Left ventricle myocardium inferior (tissue), 1 donor: Measurements from ENCODE around the gene TBRG4. TPM values are rescaled to one million over a fixed set of nuclear protein-coding genes. Genes with fewer than 3 reads are reported as not detected.

Experiments
- DNase-seq: peaks from one replicate; pipeline ENCODE4 v3.0.0-alpha.2; 2020
- H3K27ac ChIP-seq: fragments of 200-600 bp; replicated peaks from 2 replicates; pipeline ENCODE4 v1.8.0; 2021
- H3K27me3 ChIP-seq: fragments of 200-600 bp; 2 replicates; pipeline ENCODE4 v1.8.0; 2021; ENCODE audit warnings: low read depth
- H3K36me3 ChIP-seq: fragments of 200-600 bp; 2 replicates; pipeline ENCODE4 v1.8.0; 2021
- H3K4me1 ChIP-seq: fragments of 200-600 bp; 2 replicates; pipeline ENCODE4 v1.8.0; 2021
- H3K4me3 ChIP-seq: fragments of 200-600 bp; 2 replicates; pipeline ENCODE4 v1.8.0; 2021; ENCODE audit warnings: mild to moderate bottlenecking, moderate library complexity
- H3K9me3 ChIP-seq: fragments of 200-600 bp; replicated peaks from 2 replicates; pipeline ENCODE4 v1.8.0; 2021
- CTCF ChIP-seq: fragments of 200-600 bp; IDR thresholded peaks from 2 replicates; pipeline ENCODE4 v1.8.0; 2021; ENCODE audit warnings: antibody characterized with exemption, mild to moderate bottlenecking, borderline replicate concordance
- intact Hi-C: fragments of 100-400 bp; cut with micrococcal nuclease; formaldehyde crosslinking; loops from one replicate; pipeline ENCODE4 v1.11.0; 2022
- total RNA-seq: library from RNA; stranded (reverse); fragmentation: NEBNext Ultra II Directional; extraction: Animal tissue kit (Norgen Biotek cat#: 25700); gene quantifications from one replicate; pipeline ENCODE4 v1.2.1, GENCODE V29; 2021
- donor health status: DM: no; HTN: yes; CAD: no; lungs with severe emphysema.

Gene TBRG4
- total RNA-seq, 1 donor from 2014 or later: 79.3 TPM

GRCh38 chr7:45100761-45101480 lies 10.6 kb downstream of the TBRG4 start:
- Histone ChIP-seq H3K4me3 (no peak overlapping the region), H3K9me3 (no peaks in the 10 kb centered on the region), H3K27ac (no peak overlapping the region), H3K36me3 (peaks cover 76% of the 10 kb centered on the region), H3K27me3 (no peaks in the 10 kb centered on the region), H3K4me1 (peaks cover 30% of the 10 kb centered on the region)
- no peak for DNase-seq
- intact Hi-C loops: no loop called here
- TF ChIP-seq CTCF: no peak

DNA sequence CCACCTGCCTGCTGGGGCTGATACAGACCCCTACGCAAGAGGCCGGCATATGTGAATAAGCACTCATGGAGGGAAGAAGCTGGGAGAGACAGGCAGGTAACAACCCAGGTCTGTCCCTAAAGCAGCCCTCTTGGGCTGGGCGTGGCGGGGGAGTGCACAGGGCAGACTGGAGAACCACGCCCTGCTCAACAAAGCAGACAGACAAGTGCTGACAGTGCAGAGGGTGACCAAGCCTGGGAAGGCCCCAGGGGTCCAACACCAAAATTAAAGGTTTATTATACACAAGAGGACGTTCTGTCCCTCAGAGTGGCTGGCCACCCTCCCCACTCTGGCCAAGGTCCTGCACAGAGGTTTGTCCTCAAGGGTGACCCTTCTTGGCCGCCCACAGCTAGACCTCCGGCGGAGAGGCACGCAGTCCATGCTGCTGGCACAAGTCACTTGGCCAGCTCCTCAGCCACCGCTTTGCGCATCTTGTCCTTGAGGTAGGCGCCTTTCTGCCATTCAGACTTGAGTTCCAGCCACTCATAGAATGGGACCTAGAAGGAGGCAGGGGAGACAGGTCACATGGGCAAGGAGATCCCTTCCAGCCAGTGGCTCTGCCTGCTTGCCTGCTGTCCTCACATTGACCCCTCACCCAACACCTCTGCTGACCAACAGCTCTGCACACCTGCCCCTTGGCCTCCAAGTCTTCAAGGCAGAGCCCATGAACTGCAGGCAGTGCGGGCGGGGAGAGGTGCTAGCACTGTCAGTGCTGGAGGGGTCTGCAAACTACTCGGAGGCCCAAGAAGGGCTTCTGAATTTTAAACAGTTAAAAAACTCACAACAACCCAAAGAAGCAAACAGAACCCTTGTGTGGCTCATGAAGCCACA lies 11.4 kb downstream of the TBRG4 start:
- Histone ChIP-seq H3K4me1 (peaks cover 22% of the 10 kb centered on the region), H3K9me3 (no peaks in the 10 kb centered on the region), H3K36me3 (peaks cover 68% of the 10 kb centered on the region), H3K27ac (no peak overlapping the region), H3K4me3 (no peak overlapping the region), H3K27me3 (no peaks in the 10 kb centered on the region)
- no peak for TF ChIP-seq CTCF
- intact Hi-C loops: no loop called here
- DNase-seq: no peak

DNA sequence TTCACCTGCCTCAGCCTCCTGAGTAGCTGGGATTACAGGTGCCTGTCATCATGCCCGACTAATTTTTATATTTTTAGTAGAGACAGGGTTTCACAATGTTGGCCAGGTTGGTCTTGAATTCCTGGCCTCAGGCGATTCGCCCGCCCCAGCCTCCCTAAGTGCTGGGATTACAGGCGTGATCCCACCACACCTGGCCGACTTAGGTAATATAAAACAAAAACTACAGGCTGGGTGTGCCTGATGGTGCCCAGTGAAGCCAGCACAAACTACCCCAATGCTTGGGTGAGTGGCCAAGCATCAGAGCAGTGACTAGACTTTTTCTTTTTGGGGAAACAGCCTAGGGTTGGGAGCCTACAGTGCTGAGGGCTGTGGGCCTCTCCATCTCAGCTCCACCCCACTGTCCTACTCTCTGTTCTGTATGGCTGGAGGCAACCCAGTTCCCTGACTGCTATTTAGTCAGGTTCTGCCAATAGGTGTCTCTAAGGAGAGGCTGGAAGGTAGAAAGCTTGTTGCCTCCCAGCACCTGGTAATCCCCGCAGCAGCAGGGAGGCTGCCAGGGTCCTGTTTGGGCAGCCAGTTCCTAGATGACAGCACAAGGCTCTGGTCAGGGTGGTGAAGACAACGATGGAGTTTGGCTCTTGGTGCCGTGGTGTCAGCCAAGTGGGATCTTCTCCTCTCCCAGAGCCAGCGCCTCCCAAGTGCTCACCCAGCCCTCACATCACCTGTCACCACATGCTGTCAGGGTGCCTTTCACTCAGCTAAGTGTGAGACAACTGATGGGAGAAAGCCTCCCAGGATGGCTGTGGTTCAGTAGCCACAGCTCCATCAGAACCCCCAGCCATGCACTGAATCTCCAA lies 12.3 kb downstream of the TBRG4 start:
- Histone ChIP-seq H3K4me1 (peaks cover 14% of the 10 kb centered on the region), H3K27me3 (no peaks in the 10 kb centered on the region), H3K9me3 (peaks cover 8% of the 10 kb centered on the region), H3K36me3 (peaks cover 59% of the 10 kb centered on the region), H3K4me3 (no peak overlapping the region), H3K27ac (no peak overlapping the region)
- no peak for DNase-seq
- TF ChIP-seq CTCF: no peak
- intact Hi-C loops: no loop called here

- H3K27ac ChIP-seq: no peak overlapping the region
- peaks cover 12% of the 10 kb centered on the region for H3K9me3 ChIP-seq
- H3K27me3 ChIP-seq: peaks cover 12% of the 10 kb centered on the region
- no peak for TF ChIP-seq CTCF
- intact Hi-C loops: no loop called here
- no peaks in the 10 kb centered on the region for H3K36me3 ChIP-seq
- DNase-seq: no peak
- peaks cover 14% of the 10 kb centered on the region for H3K4me1 ChIP-seq
- H3K4me3 ChIP-seq: no peak overlapping the region
Observed at GRCh38 chr7:45092931-45093235, 18.6 kb downstream of the TBRG4 start.

DNA sequence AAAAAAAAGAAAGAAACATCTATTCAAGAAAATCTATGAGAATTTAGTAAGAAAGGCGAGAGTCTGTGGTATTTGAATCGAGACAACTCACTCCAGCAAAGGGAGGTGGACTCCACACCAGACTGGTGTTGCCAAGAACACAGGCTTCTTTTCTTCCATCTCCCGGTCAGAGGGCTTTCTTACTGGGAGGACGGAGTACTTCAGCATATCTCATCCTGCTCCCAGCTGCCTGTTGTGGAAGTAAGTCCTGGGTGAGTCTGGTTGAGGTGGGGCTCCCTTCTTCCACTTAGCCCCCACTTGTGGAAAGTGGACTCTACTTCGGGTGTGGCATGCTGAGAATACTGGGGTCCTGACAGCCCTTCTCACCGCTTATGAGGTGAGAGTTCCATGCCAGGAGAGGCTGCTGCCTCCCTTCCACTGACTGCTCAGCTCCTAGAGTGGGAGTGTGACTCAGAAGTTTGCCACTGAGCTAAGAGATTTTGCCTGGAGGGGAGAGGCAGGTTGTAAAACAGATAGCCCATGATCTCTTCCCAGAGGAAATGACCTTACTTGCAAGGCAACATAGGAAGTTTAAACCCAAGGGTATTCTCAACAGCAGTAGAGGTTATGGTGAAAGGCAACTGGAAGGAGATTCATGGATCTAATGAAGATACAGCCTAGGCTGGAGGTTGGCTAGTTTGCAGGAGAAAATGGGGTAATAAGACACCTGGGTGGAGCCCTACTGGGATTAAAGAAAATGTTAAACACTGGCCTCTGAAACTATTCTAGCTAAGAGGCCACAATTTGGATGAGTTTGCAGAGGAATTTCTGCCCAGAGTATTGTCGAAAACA lies 19.2 kb downstream of the TBRG4 start:
- Histone ChIP-seq H3K27ac (no peak overlapping the region), H3K4me3 (no peak overlapping the region), H3K4me1 (peaks cover 14% of the 10 kb centered on the region), H3K36me3 (no peaks in the 10 kb centered on the region), H3K27me3 (peaks cover 12% of the 10 kb centered on the region), H3K9me3 (peaks cover 12% of the 10 kb centered on the region)
- no peak for DNase-seq
- intact Hi-C loops: no loop called here
- TF ChIP-seq CTCF: no peak
